Stimulated activated CD8-positive, alpha-beta memory T cell treated with anti-CD3 and anti-CD28 coated beads, Interleukin-12 subunit alpha, Interleukin-12 subunit beta, amount 100 ng/mL, for 1 hour (primary cell): ENCODE results near the gene GALNT18.

Experiments used
- DNase-seq: peaks from one replicate; pipeline ENCODE4 v3.0.0-alpha.2; 2020; ENCODE audit warnings: low read depth

The GALNT18 gene

DNA sequence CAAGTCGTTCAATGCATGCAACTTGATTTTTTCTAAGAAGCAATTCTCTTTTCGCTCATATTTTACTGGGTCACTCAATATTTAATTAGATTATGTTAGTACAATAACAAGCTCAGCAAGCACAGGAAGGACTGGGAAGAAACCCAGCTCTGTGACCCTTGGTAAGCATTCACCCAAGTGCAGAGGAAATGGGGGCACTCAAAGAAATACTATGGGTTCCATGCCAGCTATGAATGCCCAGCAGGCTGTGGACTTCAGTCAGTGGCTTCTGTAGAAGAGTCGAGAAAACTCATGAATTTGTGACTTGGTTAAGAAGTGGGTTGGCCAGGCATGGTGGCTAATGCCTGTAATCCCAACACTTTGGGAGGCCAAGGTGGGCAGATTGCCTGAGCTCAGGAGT lies 123.6 kb downstream of the GALNT18 start:
- no peak for DNase-seq

GRCh38 chr11:11496879-11497278 lies 124.9 kb downstream of the GALNT18 start:
- DNase-seq = no peak

GRCh38 chr11:11494348-11494747 lies 127.5 kb downstream of the GALNT18 start:
- no peak for DNase-seq

- no peak for DNase-seq
Observed at GRCh38 chr11:11493698-11494097, 128.1 kb downstream of the GALNT18 start.

- DNase-seq = no peak
Observed at GRCh38 chr11:11491589-11491988, 130.2 kb downstream of the GALNT18 start.

GRCh38 chr11:11491014-11491413 lies 130.8 kb downstream of the GALNT18 start:
- DNase-seq = no peak

DNA sequence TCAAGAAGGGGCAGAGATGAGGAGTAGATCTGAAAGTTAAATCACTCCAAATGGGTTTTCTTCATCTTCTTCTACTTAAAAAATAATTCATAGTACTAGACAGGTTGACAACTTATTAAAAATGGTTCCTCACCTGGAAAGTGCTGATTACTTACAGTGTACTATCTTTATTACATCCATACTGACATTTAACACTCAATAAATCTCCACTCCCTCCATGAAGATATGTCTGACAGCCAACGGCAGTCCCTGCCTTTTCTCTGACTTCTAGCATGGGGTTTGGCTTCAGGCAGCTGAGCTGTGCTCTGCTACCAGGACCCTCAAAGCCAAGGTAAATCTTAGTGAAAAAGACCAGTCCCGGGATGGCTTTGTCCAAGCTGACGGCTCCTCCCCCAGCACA lies 135.4 kb downstream of the GALNT18 start:
- no peak for DNase-seq

GRCh38 chr11:11486002-11486401 lies 135.8 kb downstream of the GALNT18 start:
- DNase-seq = no peak

DNA sequence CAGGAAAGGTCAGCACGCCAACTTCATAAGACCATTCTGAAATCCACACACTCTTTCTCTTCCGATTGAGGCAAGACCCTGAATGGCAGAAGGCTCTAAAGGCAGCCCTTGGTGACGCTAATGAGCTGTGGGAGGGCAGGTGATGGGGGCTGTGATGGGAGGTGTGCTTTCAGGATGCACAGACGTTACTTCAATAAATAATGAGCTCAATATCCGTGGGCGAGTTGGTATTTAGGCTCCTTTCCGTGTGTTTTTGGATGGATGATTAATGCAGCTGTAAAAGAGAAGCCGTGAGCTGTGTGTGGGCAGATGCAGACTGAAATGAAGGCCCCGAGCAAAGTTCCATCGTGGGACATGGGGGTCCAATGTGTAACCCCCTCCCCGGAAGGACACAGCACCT lies 138.2 kb downstream of the GALNT18 start:
- no peak for DNase-seq

- no peak for DNase-seq
Observed at GRCh38 chr11:11482730-11483129, 139.1 kb downstream of the GALNT18 start.

DNA sequence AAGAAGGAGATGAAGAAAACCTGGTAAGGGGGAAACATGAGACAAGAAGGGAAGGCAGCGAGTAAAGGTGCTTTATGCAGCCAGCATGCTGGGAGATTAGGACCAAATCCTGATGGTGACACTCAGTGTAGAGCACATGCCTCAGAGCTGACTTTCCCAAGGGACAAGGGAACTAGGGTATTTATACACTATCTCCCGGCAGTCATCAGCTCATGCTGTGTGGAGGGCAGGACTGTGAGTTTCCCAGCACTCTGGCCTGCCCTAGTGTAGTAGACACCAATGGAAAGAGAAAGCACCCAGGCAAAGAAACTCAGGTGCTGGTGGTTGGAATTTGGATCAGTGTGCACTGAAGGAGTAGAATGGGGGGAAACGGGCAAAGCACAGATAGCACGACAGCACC lies 140.4 kb downstream of the GALNT18 start:
- DNase-seq = no peak

- no peak for DNase-seq
Observed at GRCh38 chr11:11480971-11481370, 140.8 kb downstream of the GALNT18 start.

- DNase-seq = no peak
Observed at GRCh38 chr11:11478687-11479086, 143.1 kb downstream of the GALNT18 start.

- DNase-seq = no peak
Observed at GRCh38 chr11:11477695-11478420, 143.9 kb downstream of the GALNT18 start.

- DNase-seq = no peak
Observed at GRCh38 chr11:11476971-11477645, 144.7 kb downstream of the GALNT18 start.

DNA sequence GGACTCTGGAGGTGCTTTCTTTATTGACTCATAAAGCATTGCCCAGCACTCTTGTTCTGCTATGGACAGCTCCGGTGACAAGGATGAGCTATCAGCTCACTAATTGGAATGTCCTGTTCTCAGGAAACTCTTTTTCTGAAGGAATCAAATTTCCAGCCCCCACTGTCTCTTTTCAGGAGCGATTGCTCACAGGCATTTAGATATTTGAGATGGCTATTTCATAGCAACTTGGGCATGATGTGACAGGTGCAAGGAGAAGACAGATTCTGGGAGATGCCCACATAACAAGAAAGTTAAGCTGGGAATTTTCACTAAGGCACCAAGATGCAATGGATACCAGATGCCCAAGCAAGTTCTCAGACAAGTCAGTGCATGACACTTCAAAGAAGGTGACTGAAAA lies 145.3 kb downstream of the GALNT18 start:
- no peak for DNase-seq

DNA sequence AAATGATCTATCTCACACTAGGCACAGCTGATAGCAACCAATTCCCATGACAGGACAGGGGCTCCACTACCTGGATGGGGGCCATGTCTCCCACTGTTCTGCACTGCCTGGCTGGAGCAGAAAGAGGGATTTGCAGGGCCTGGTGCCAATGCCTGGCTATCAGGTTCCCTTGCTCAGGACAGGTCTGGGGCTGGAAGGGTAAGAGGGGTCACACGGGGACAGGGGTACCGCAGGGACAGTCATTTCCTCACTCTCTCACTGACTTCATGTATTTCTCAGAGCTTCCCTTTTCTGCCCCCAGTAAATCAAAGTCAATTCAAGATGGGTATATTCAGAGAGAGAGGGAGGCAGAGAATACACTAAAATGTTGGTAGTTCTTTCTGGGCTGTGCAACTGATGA lies 149.7 kb downstream of the GALNT18 start:
- no peak for DNase-seq

DNA sequence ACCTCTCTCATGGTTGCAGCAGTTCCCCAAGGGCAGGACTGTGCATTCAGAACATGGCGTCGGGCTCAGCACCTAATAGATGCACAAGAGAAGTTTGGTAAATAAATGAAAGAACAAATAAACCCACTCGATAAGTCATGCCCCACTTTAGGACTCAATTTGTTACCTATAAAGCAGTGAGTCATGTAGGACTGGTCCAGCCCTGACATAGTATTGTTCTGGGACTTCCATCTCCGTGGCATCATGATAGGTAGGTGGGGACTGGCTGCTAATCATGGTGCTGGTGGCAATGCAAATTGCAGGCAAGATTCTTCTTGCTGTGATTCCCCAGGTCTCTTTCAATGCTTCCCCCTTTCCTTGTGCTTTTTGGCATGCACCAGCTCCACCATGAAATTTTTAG lies 150.6 kb downstream of the GALNT18 start:
- no peak for DNase-seq

DNA sequence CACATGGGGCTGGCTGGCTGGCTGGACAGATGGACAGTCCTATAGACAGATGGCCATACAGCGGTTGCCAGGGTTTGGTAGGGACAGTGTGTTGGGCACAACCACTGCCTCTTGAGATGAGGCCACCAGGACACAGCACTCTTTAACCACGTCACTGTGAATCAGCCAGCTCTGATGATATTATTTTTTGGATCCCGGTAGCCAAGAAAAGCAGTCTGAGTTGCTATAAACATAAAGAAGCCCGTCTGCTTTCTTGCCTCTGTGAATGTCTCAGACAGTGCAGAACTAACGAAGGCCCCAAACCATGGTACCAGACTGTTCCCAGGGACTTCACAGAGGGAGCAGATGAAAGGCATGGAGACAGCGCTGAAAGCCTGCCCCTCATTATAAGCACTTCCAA lies 152.9 kb downstream of the GALNT18 start:
- no peak for DNase-seq

DNA sequence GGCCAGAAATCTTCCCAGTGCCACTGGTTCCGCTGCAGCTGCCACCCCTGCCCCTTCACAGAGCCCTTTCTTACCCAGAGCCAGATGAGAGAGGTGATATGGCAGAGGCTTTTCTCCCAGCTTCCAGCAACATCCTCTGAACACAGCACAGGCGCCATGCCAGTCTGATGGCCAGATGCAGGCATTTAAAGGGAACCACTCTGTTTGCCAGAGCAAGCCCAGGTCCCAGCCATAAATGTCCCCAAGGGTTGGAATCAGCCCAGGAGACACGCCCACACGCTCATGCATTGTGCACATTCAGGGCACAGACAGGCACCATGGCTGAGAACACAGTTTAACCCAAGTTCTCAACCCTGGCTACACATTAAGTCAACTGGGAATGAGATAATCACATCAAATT lies 154.5 kb downstream of the GALNT18 start:
- DNase-seq = no peak

DNA sequence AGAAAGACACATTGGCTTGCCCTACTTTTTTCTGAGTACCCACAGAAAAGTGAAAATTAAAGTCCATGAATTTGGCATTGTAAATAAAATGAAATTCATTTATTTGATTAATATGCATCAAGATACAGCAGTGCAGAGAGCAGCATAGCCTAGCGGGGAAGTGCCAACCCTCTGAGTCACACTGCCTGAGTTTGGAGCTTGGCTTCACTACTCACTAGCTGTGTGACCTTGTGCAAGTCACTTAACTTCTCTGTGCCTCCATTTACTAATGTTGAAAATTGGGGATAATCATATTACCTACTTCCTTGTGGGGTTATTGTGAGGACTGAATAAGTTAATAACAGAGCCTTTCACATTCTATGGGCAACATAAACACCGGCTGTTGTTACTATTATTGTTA lies 157.2 kb downstream of the GALNT18 start:
- no peak for DNase-seq

DNA sequence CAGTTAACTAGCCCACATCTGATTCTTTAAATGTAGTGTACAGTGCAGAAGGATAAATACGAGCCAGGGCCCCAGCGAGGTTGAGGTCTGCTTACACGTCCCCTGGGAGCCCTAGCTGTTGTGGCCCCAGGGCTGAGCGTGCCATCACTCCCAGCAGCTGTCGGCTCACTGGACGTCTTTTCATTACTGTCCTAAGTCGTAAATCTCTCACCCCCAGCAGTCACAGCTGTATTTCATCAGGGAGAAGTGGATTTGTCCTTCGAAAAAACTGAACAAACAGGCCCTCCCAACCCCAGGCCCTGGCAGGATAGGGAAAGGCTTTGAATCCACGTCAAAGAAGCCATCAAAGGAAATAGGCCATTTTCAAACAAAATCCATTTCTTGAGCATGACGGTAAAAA lies 158.4 kb downstream of the GALNT18 start:
- no peak for DNase-seq

GRCh38 chr11:11461473-11461872 lies 160.3 kb downstream of the GALNT18 start:
- DNase-seq = no peak

GRCh38 chr11:11459578-11459977 lies 162.2 kb downstream of the GALNT18 start:
- no peak for DNase-seq
